HCT116 (cell line): ENCODE measurements around the gene SLC40A1. TPM values are rescaled to one million over a fixed set of nuclear protein-coding genes. Genes with fewer than 3 reads are reported as not detected.

Experiments
- ATAC-seq: fragments of 200-7000 bp; cut with Tn5 transposase; 2 replicates; pipeline ENCODE4 v1.9.1; 2020; ENCODE audit warnings: mild to moderate bottlenecking, moderate library complexity
- BruUV-seq: library from RNA; stranded (reverse); fragments of 400-500 nt; replicated peaks from 2 replicates; lab custom pipeline; 2021; lab: Mats Ljungman, UMichigan
- CTCF ChIA-PET: fragments of 300-600 bp; sonication (Branson Sonifier 250); formaldehyde crosslinking; loops from one replicate; lab custom pipeline; 2021; ENCODE audit warnings: antibody characterized with exemption; lab: Charles Lee
- POLR2A ChIA-PET: fragments of 300-600, 350-600 bp; sonication (Branson Sonifier 250); formaldehyde crosslinking; loops from one replicate; lab custom pipeline; 2021; ENCODE audit warnings: antibody characterized with exemption; lab: Charles Lee
- RAD21 ChIA-PET, 2 experiments: fragments of 300-600 bp; sonication (Branson Sonifier 250); formaldehyde crosslinking; loops; one replicate each; lab custom pipeline; 2023; ENCODE audit warnings: low total read pairs in 2 of 2; ENCODE audit not compliant: uncharacterized antibody in 2 of 2, unreplicated experiment in 2 of 2, low non-redundant PET in 1 of 2; lab: Charles Lee
- DNase-seq: peaks from one replicate; pipeline ENCODE4 v3.0.0-alpha.2; 2010; ENCODE audit warnings: low read depth, low spot score
- H2AFZ ChIP-seq: fragments of 200-600 bp; shearing (Covaris generic), sonication (generic); 2 replicates; pipeline ENCODE4 v1.6.1; 2017; ENCODE audit warnings: low read depth, mixed run types, mixed read lengths, antibody characterized with exemption, low read length; ENCODE audit not compliant: poor library complexity, severe bottlenecking
- H3K27ac ChIP-seq: 2 replicates; pipeline ENCODE4 v1.5.1; 2012; ENCODE audit warnings: low read depth, low read length
- H3K27me3 ChIP-seq: fragments of 200-600 bp; sonication (generic); 2 replicates; pipeline ENCODE4 v1.6.1; 2016; ENCODE audit warnings: mixed run types, low read length, mixed read lengths; ENCODE audit not compliant: insufficient read depth
- H3K36me3 ChIP-seq, 2 experiments: fragments of 200-500 bp in 1 of 2; fragments of 200-600 bp in 1 of 2; sonication (Bioruptor generic) in 1 of 2; sonication (generic) in 1 of 2; 2 replicates each; pipeline versions ENCODE4 v1.5.1 to v1.6.1; 2014 to 2016; ENCODE audit warnings: low read length in 2 of 2, inconsistent platforms in 1 of 2, mixed read lengths in 1 of 2, mixed run types in 1 of 2; ENCODE audit not compliant: insufficient read depth in 2 of 2, control insufficient read depth in 1 of 2
- H3K4me1 ChIP-seq, 2 experiments: fragments of 200-600 bp in 1 of 2; sonication (generic) in 1 of 2; 2 replicates each; pipeline versions ENCODE4 v1.5.1 to v1.6.1; 2012 to 2017; ENCODE audit warnings: low read length in 2 of 2, inconsistent platforms in 1 of 2, mild to moderate bottlenecking in 1 of 2, mixed read lengths in 1 of 2, mixed run types in 1 of 2, moderate library complexity in 1 of 2; ENCODE audit not compliant: insufficient read depth in 2 of 2, control insufficient read depth in 1 of 2
- H3K4me2 ChIP-seq: fragments of 200-600 bp; sonication (generic); 2 replicates; pipeline ENCODE4 v1.6.1; 2017; ENCODE audit warnings: mixed run types, low read length, mixed read lengths
- H3K4me3 ChIP-seq, 2 experiments: fragments of 200-600 bp in 1 of 2; sonication (generic) in 1 of 2; replicated peaks in 1 of 2; 2 replicates each; pipeline ENCODE4 v1.5.1; 2011 to 2016; ENCODE audit warnings: low read length in 2 of 2, control low read depth in 1 of 2, low read depth in 1 of 2, mild to moderate bottlenecking in 1 of 2, mixed read lengths in 1 of 2, mixed run types in 1 of 2
- H3K79me2 ChIP-seq: fragments of 200-600 bp; sonication (generic); 2 replicates; pipeline ENCODE4 v1.6.1; 2017; ENCODE audit warnings: mild to moderate bottlenecking, mixed run types, low read length, moderate library complexity, mixed read lengths; ENCODE audit not compliant: insufficient read depth
- H3K9ac ChIP-seq: fragments of 200-600 bp; sonication (generic); 2 replicates; pipeline ENCODE4 v1.6.1; 2016; ENCODE audit warnings: low read length, mixed read lengths
- H3K9me2 ChIP-seq: fragments of 200-600 bp; sonication (generic), shearing (Covaris generic); 2 replicates; pipeline ENCODE4 v1.6.1; 2017; ENCODE audit warnings: mixed run types, mild to moderate bottlenecking, moderate library complexity; ENCODE audit not compliant: insufficient read depth
- H3K9me3 ChIP-seq, 2 experiments: fragments of 200-500 bp in 1 of 2; fragments of 200-600 bp in 1 of 2; sonication (Bioruptor generic) in 1 of 2; sonication (generic) in 1 of 2; 2 replicates each; pipeline ENCODE4 v1.6.1; 2014 to 2017; ENCODE audit warnings: low read length in 2 of 2, mixed read lengths in 2 of 2, inconsistent platforms in 1 of 2, low read depth in 1 of 2, mild to moderate bottlenecking in 1 of 2, mixed run types in 1 of 2, moderate library complexity in 1 of 2; ENCODE audit not compliant: control insufficient read depth in 1 of 2, insufficient read depth in 1 of 2
- H4K20me1 ChIP-seq: fragments of 200-600 bp; sonication (generic), shearing (Covaris generic); 2 replicates; pipeline ENCODE4 v1.6.1; 2017; ENCODE audit warnings: mixed run types, mild to moderate bottlenecking, moderate library complexity; ENCODE audit not compliant: insufficient read depth
- CBX3 ChIP-seq: IDR thresholded peaks from 2 replicates; pipeline ENCODE4 v1.6.1; 2012; ENCODE audit warnings: low read depth
- CEBPB ChIP-seq: IDR thresholded peaks from 2 replicates; pipeline ENCODE4 v1.6.1; 2012; ENCODE audit warnings: low read depth
- EGR1 ChIP-seq: IDR thresholded peaks from 2 replicates; pipeline ENCODE4 v1.6.1; 2012; ENCODE audit warnings: low read depth
- EZH2 ChIP-seq: fragments of 200-600 bp; sonication (generic); IDR thresholded peaks from 2 replicates; pipeline ENCODE4 v1.6.1; 2017; ENCODE audit warnings: antibody characterized with exemption, mixed run types
- FOSL1 ChIP-seq: IDR thresholded peaks from 2 replicates; pipeline ENCODE4 v1.6.1; 2012; ENCODE audit warnings: low read depth
- POLR2AphosphoS5 ChIP-seq: IDR thresholded peaks from 2 replicates; pipeline ENCODE4 v1.6.1; 2011; ENCODE audit warnings: mild to moderate bottlenecking, low read depth, low read length, moderate library complexity
- RAD21 ChIP-seq: IDR thresholded peaks from 2 replicates; pipeline ENCODE4 v1.6.1; 2012; ENCODE audit warnings: low read depth, mild to moderate bottlenecking
- SIN3A ChIP-seq: IDR thresholded peaks from 2 replicates; pipeline ENCODE4 v1.6.1; 2012; ENCODE audit warnings: low read depth
- ZNF274 ChIP-seq: fragments of 200-500 bp; sonication (Bioruptor generic); IDR thresholded peaks from 2 replicates; pipeline ENCODE4 v1.6.1; 2014; ENCODE audit warnings: mild to moderate bottlenecking, low read depth, low read length, inconsistent platforms
- intact Hi-C: fragments of 100-400 bp; cut with micrococcal nuclease; formaldehyde crosslinking; loops from 2 replicates; pipeline ENCODE4 v1.10.0; 2022
- total RNA-seq: library from RNA; stranded (reverse); gene quantifications from one replicate; pipeline ENCODE4 v1.2.1, GENCODE V29; 2021; ENCODE audit not compliant: unreplicated experiment
- TF ChIP-seq, protein P1 (sequence below): IDR thresholded peaks from 2 replicates; pipeline ENCODE4 v1.6.1; 2012; ENCODE audit warnings: low read depth
- TF ChIP-seq, protein P2 (sequence below): IDR thresholded peaks from 2 replicates; pipeline ENCODE4 v1.6.1; 2012
- TF ChIP-seq, protein P3 (sequence below), 3 experiments: fragments of 200-600 bp in 1 of 3; sonication (generic) in 1 of 3; IDR thresholded peaks in 2 of 3; conservative IDR thresholded peaks in 1 of 3; 2 replicates each; pipeline ENCODE4 v1.5.1; 2012 to 2017; ENCODE audit warnings: low read depth in 2 of 3, low read length in 2 of 3, antibody characterized with exemption in 1 of 3, borderline replicate concordance in 1 of 3, control low read depth in 1 of 3, mild to moderate bottlenecking in 1 of 3, mixed read lengths in 1 of 3, mixed run types in 1 of 3, moderate library complexity in 1 of 3; ENCODE audit not compliant: insufficient read depth in 1 of 3
- TF ChIP-seq, protein P4 (sequence below): IDR thresholded peaks from 2 replicates; pipeline ENCODE4 v1.6.1; 2012

Gene SLC40A1
- total RNA-seq, 1 experiment from 2014 or later: 1.5 TPM

DNA sequence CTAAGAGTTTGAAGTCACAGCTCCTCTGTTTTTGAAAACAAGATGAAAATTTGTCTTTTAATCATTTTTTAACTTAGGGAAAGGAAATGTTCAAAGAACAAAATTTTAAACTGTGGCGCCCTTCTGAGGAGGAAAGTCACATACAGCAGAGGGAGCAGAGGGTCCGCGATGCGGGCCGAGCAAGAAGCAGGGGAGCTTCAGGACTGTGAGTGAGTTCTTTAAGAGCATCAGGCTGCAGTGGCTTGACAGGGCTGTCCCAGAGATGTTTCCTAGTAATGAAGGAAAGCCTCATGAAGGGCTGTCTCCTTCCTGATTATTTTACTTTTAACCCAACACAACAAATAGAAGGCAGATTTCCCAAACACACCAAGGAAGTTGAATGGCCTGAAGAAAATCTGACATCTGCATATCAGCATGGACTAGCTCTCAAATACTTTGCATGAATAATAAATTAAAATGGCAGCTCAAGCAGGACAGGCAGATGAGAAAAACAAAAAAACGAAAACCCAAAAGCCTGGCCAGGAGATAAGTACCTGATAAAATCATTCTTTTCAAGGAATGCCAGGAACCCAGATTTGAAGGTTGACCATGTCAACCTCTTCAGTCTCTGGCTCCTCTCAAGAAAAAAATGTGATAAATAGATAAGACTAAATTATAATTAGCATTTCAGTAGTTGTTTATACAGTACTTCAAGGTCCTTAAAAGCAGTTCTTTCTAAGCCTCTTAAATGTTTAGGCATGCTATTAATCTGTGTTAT, 60.8 kb downstream of the SLC40A1 start:
- POLR2A ChIA-PET: no interaction called here
- no peaks in the 10 kb centered on the region for H3K36me3 ChIP-seq
- no peak for ATAC-seq
- CTCF ChIA-PET: no interaction called here
- no peaks in the 10 kb centered on the region for H3K27me3 ChIP-seq
- H3K79me2 ChIP-seq: no peaks in the 10 kb centered on the region
- H3K9me3 ChIP-seq: no peaks in the 10 kb centered on the region
- DNase-seq: no peak
- H3K4me3 ChIP-seq: no peak overlapping the region
- RAD21 ChIA-PET: no interaction called here
- H3K4me1 ChIP-seq: no peaks in the 10 kb centered on the region
- H4K20me1 ChIP-seq: no peaks in the 10 kb centered on the region
- H3K4me2 ChIP-seq: no peak overlapping the region
- H3K27ac ChIP-seq: no peak overlapping the region
- H2AFZ ChIP-seq: no peak overlapping the region
- no peak for TF ChIP-seq FOSL1
- TF ChIP-seq, protein P1, sequence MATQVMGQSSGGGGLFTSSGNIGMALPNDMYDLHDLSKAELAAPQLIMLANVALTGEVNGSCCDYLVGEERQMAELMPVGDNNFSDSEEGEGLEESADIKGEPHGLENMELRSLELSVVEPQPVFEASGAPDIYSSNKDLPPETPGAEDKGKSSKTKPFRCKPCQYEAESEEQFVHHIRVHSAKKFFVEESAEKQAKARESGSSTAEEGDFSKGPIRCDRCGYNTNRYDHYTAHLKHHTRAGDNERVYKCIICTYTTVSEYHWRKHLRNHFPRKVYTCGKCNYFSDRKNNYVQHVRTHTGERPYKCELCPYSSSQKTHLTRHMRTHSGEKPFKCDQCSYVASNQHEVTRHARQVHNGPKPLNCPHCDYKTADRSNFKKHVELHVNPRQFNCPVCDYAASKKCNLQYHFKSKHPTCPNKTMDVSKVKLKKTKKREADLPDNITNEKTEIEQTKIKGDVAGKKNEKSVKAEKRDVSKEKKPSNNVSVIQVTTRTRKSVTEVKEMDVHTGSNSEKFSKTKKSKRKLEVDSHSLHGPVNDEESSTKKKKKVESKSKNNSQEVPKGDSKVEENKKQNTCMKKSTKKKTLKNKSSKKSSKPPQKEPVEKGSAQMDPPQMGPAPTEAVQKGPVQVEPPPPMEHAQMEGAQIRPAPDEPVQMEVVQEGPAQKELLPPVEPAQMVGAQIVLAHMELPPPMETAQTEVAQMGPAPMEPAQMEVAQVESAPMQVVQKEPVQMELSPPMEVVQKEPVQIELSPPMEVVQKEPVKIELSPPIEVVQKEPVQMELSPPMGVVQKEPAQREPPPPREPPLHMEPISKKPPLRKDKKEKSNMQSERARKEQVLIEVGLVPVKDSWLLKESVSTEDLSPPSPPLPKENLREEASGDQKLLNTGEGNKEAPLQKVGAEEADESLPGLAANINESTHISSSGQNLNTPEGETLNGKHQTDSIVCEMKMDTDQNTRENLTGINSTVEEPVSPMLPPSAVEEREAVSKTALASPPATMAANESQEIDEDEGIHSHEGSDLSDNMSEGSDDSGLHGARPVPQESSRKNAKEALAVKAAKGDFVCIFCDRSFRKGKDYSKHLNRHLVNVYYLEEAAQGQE: no peak
- no peak for TF ChIP-seq RAD21
- TF ChIP-seq EGR1: no peak
- TF ChIP-seq CBX3: no peak
- TF ChIP-seq, protein P2, sequence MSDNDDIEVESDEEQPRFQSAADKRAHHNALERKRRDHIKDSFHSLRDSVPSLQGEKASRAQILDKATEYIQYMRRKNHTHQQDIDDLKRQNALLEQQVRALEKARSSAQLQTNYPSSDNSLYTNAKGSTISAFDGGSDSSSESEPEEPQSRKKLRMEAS: no peak
- no peak for TF ChIP-seq POLR2AphosphoS5
- no peak for TF ChIP-seq SIN3A
- no peak for TF ChIP-seq ZNF274
- TF ChIP-seq, protein P3, sequence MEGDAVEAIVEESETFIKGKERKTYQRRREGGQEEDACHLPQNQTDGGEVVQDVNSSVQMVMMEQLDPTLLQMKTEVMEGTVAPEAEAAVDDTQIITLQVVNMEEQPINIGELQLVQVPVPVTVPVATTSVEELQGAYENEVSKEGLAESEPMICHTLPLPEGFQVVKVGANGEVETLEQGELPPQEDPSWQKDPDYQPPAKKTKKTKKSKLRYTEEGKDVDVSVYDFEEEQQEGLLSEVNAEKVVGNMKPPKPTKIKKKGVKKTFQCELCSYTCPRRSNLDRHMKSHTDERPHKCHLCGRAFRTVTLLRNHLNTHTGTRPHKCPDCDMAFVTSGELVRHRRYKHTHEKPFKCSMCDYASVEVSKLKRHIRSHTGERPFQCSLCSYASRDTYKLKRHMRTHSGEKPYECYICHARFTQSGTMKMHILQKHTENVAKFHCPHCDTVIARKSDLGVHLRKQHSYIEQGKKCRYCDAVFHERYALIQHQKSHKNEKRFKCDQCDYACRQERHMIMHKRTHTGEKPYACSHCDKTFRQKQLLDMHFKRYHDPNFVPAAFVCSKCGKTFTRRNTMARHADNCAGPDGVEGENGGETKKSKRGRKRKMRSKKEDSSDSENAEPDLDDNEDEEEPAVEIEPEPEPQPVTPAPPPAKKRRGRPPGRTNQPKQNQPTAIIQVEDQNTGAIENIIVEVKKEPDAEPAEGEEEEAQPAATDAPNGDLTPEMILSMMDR (IDR thresholded peaks at IDR 0.05 in 2 of 3, conservative IDR thresholded peaks at IDR 0.05 in 1 of 3; ENCODE audit: borderline replicate concordance in 1 of 3, insufficient read depth in 1 of 3, low read depth in 2 of 3, low read length in 2 of 3): no peak
- TF ChIP-seq, protein P4, sequence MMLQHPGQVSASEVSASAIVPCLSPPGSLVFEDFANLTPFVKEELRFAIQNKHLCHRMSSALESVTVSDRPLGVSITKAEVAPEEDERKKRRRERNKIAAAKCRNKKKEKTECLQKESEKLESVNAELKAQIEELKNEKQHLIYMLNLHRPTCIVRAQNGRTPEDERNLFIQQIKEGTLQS: no peak
- no peak for TF ChIP-seq EZH2
- no peak for TF ChIP-seq CEBPB
- H3K9ac ChIP-seq: no peak overlapping the region
- intact Hi-C loops: no loop called here
- no TSS peak for BruUV-seq
- H3K9me2 ChIP-seq: no peaks in the 10 kb centered on the region
